GM12878 (cell line): Measurements from ENCODE around the gene FOXK2. TPM values are rescaled to one million over a fixed set of nuclear protein-coding genes. Genes with fewer than 3 reads are reported as not detected.

Experiments
- ATAC-seq: fragments of 200-7000 bp; cut with Tn5 transposase; 3 replicates; pipeline ENCODE4 v1.9.1; 2020; ENCODE audit warnings: mild to moderate bottlenecking, moderate library complexity
- BruUV-seq: library from RNA; stranded (reverse); fragments of 400-500 nt; replicated peaks from 2 replicates; lab custom pipeline; 2021; lab: Mats Ljungman, UMichigan
- CTCF ChIA-PET: fragments of 300-600 bp; sonication (Branson Sonifier 250); formaldehyde crosslinking; extraction: SDS; loops from one replicate; lab custom pipeline; 2021; ENCODE audit warnings: inconsistent platforms; lab: Yijun Ruan, JAX
- POLR2A ChIA-PET: fragments of 350-600 bp; formaldehyde crosslinking; extraction: SDS; loops from one replicate; lab custom pipeline; 2021; ENCODE audit warnings: inconsistent platforms; lab: Charles Lee
- RAD21 ChIA-PET: fragments of 300-600 bp; sonication (Branson Sonifier 250); formaldehyde crosslinking; loops from one replicate; lab custom pipeline; 2023; ENCODE audit warnings: antibody characterized with exemption; ENCODE audit not compliant: unreplicated experiment; lab: Charles Lee
- SMC1A ChIA-PET: fragments of 300-600 bp; sonication (Branson Sonifier 250); formaldehyde crosslinking; loops from one replicate; lab custom pipeline; 2023; ENCODE audit not compliant: unreplicated experiment, uncharacterized antibody; lab: Charles Lee
- DNase-seq: peaks from one replicate; pipeline ENCODE4 v3.0.0-alpha.2; 2011; ENCODE audit warnings: low read depth, low spot score
- FAIRE-seq: peaks from 3 replicates; lab custom pipeline; 2011; peaks lifted over from hg19 to GRCh38; lab: Jason Lieb, UNC
- H2AFZ ChIP-seq: 2 replicates; pipeline ENCODE4 v1.6.0; 2011; ENCODE audit warnings: low read depth, low read length, control low read depth; ENCODE audit not compliant: control insufficient read depth
- H3K27ac ChIP-seq: 2 replicates; pipeline ENCODE4 v1.5.1; 2011; ENCODE audit warnings: control low read depth; ENCODE audit not compliant: control insufficient read depth, insufficient read depth
- H3K27me3 ChIP-seq, 2 experiments: replicated peaks in 1 of 2; 2 replicates each; pipeline versions ENCODE4 v1.6.0 to v1.6.1; 2011; ENCODE audit warnings: low read length in 1 of 2; ENCODE audit not compliant: control insufficient read depth in 2 of 2, insufficient read depth in 2 of 2
- H3K36me3 ChIP-seq, 2 experiments: 2 replicates each; pipeline ENCODE4 v1.5.1; 2011; ENCODE audit warnings: low read length in 1 of 2; ENCODE audit not compliant: control insufficient read depth in 2 of 2, insufficient read depth in 2 of 2
- H3K4me1 ChIP-seq: 2 replicates; pipeline ENCODE4 v1.6.1; 2011; ENCODE audit warnings: mild to moderate bottlenecking, low read length, moderate library complexity, mixed read lengths; ENCODE audit not compliant: control insufficient read depth, insufficient read depth
- H3K4me2 ChIP-seq: 2 replicates; pipeline ENCODE4 v1.6.0; 2011; ENCODE audit warnings: control low read depth; ENCODE audit not compliant: control insufficient read depth, insufficient read depth
- H3K4me3 ChIP-seq: fragments of 200-600 bp; sonication (generic); 2 replicates; pipeline ENCODE4 v1.5.1; 2016
- H3K79me2 ChIP-seq: 2 replicates; pipeline ENCODE4 v1.6.0; 2011; ENCODE audit warnings: low read length; ENCODE audit not compliant: control insufficient read depth, insufficient read depth
- H3K9ac ChIP-seq: 2 replicates; pipeline ENCODE4 v1.8.0; 2011; ENCODE audit warnings: low read length, control low read depth, mixed read lengths; ENCODE audit not compliant: control insufficient read depth, insufficient read depth
- H3K9me3 ChIP-seq: replicated peaks from 3 replicates; pipeline ENCODE4 v1.5.1; 2011; ENCODE audit warnings: mild to moderate bottlenecking, low read length; ENCODE audit not compliant: control insufficient read depth, insufficient read depth
- H4K20me1 ChIP-seq: 2 replicates; pipeline ENCODE4 v1.6.0; 2011; ENCODE audit not compliant: control insufficient read depth, insufficient read depth
- BRCA1 ChIP-seq: IDR thresholded peaks from 2 replicates; pipeline ENCODE4 v1.6.1; 2011; ENCODE audit warnings: low read depth, low read length, improper control_type of control experiment
- CHD4 ChIP-seq: fragments of 200-600 bp; sonication (generic); IDR thresholded peaks from 2 replicates; pipeline ENCODE4 v1.6.1; 2016; ENCODE audit warnings: mild to moderate bottlenecking
- MTA2 ChIP-seq: fragments of 450-650 bp; IDR thresholded peaks from 2 replicates; pipeline ENCODE4 v1.6.1; 2016; ENCODE audit warnings: low read depth, mild to moderate bottlenecking, moderate library complexity
- MTA3 ChIP-seq: IDR thresholded peaks from 2 replicates; pipeline ENCODE4 v1.6.1; 2012; ENCODE audit warnings: low read length, inconsistent platforms, borderline replicate concordance
- NFYA ChIP-seq: IDR thresholded peaks from 2 replicates; pipeline ENCODE4 v1.6.1; 2011; ENCODE audit warnings: low read depth, mild to moderate bottlenecking, low read length, improper control_type of control experiment, borderline replicate concordance
- POLR2AphosphoS5 ChIP-seq: IDR thresholded peaks from 2 replicates; pipeline ENCODE4 v1.6.1; 2011; ENCODE audit warnings: mild to moderate bottlenecking, low read length, inconsistent platforms
- SIN3A ChIP-seq: IDR thresholded peaks from 2 replicates; pipeline ENCODE4 v1.6.1; 2012; ENCODE audit warnings: low read depth, low read length, improper control_type of control experiment
- ZNF592 ChIP-seq: fragments of 450-650 bp; IDR thresholded peaks from 2 replicates; pipeline ENCODE4 v1.6.1; 2017; ENCODE audit warnings: mild to moderate bottlenecking, moderate library complexity
- WGBS: methylation state at CpG from one replicate; pipeline ENCODE4 v1.1.6; 2016; ENCODE audit warnings: low lambda C conversion rate; ENCODE audit not compliant: insufficient replicate concordance, insufficient coverage; ENCODE audit errors: missing lambda C conversion rate; 5-methylcytosine and 5-hydroxymethylcytosine counted together
- in situ Hi-C: fragments of 300-500 bp; cut with MboI; formaldehyde crosslinking; loops from 9 replicates; pipeline ENCODE4 v1.14.3; 2018; ENCODE audit warnings: mixed read lengths
- intact Hi-C: fragments of 100-400 bp; cut with micrococcal nuclease; formaldehyde crosslinking; loops from one replicate; pipeline ENCODE4 v1.14.2; 2022; ENCODE audit not compliant: unreplicated experiment
- polyA plus RNA-seq, 11 experiments: library from polyadenylated mRNA; depleted of rRNA in 4 of 11; unstranded in 6 of 11; stranded (reverse) in 5 of 11; fragments of >200 nt; fragmentation: Nextera tagmentation in 4 of 11; fragmentation: Illumina TruSeq in 1 of 11; extraction: Ambion mirVana in 4 of 11; extraction: Trizol in 1 of 11; gene quantifications; 1 replicate in 1 of 11; 2 replicates in 10 of 11; pipeline versions ENCODE4 v1.2.1 to v1.2.3, GENCODE V29; 2011 to 2016; ENCODE audit warnings: inconsistent platforms in 2 of 11, missing spikeins in 2 of 11, low read depth in 1 of 11
- total RNA-seq, 4 experiments: library from RNA; depleted of rRNA in 3 of 4; stranded (reverse); fragments of >200 nt in 3 of 4; fragmentation: Illumina TruSeq in 1 of 4; extraction: Trizol in 1 of 4; gene quantifications; 2 replicates each; pipeline versions ENCODE4 v1.2.1 to v1.2.3, GENCODE V29; 2013 to 2021

Gene FOXK2
- total and polyA plus RNA-seq, 10 of the 15 experiments (the other 5 are each of a cell fraction or from before 2014, with no cell fraction given), result 2.4 to 56.8 (median 34.4) TPM

GRCh38 chr17:82627405-82627804 is 107.9 kb downstream of the FOXK2 start:
- ChIA-PET SMC1A (no interaction called here), RAD21 (no interaction called here), CTCF (no interaction called here), POLR2A (no interaction called here)
- no peak overlapping the region for H3K9ac ChIP-seq
- TF ChIP-seq CHD4 (no peak), SIN3A (no peak), NFYA (no peak), MTA2 (no peak), POLR2AphosphoS5 (0 out of 2 replicates have a peak, but pooled peaks have one; percentile 22), BRCA1 (no peak), MTA3 (no peak), ZNF592 (no peak)
- H3K4me3 ChIP-seq, result no peak overlapping the region
- H3K27ac ChIP-seq, result no peak overlapping the region
- no peak for ATAC-seq
- in situ Hi-C loops, result no loop called here
- H2AFZ ChIP-seq, result no peak overlapping the region
- intact Hi-C loops, result no loop called here
- H3K4me2 ChIP-seq, result no peak overlapping the region
- H3K36me3 ChIP-seq, result peaks cover 11 to 19% of the 10 kb centered on the region in 2 experiments
- H3K9me3 ChIP-seq, result no peaks in the 10 kb centered on the region
- peaks cover 2% of the 10 kb centered on the region for H3K79me2 ChIP-seq
- no peaks in the 10 kb centered on the region for H3K4me1 ChIP-seq
- no peak for DNase-seq
- WGBS, result over 99% methylated on average over 19 of the region's 21 CpGs
- H4K20me1 ChIP-seq, result peaks cover 3% of the 10 kb centered on the region
- BruUV-seq, result TSS peak; percentile 33
- no peaks in the 10 kb centered on the region for H3K27me3 ChIP-seq
- no peak for FAIRE-seq
